K562 (cell line): ENCODE data around the gene CAPN8. TPM values are rescaled to one million over a fixed set of nuclear protein-coding genes. Genes with fewer than 3 reads are reported as not detected.
A peak's percentile ranks its signal among the peaks of the same experiment; 100 is the strongest.

Experiments
- EZH2 ChIP-seq: IDR thresholded peaks from 2 replicates; pipeline ENCODE4 v1.6.1; 2012; ENCODE audit warnings: low read depth, mild to moderate bottlenecking, inconsistent platforms, low read length, borderline replicate concordance
- FOXJ3 ChIP-seq: sonication (generic); formaldehyde crosslinking; IDR thresholded peaks from 2 replicates; pipeline ENCODE4 v1.4.0; 2020; ENCODE audit warnings: mild to moderate bottlenecking, missing genetic modification reagents
- FOXK2 ChIP-seq, 2 experiments: fragments of 450-650 bp; IDR thresholded peaks in 1 of 2; conservative IDR thresholded peaks in 1 of 2; 2 replicates each; pipeline ENCODE4 v1.6.1; 2016; ENCODE audit warnings: low read depth in 2 of 2, mild to moderate bottlenecking in 1 of 2
- FUS ChIP-seq: fragments of 200-400 bp; formaldehyde crosslinking; optimal IDR thresholded peaks from 2 replicates; pipeline ENCODE3; 2017; ENCODE audit warnings: low read depth, low read length
- GATAD2A ChIP-seq: fragments of 450-650 bp; IDR thresholded peaks from 2 replicates; pipeline ENCODE4 v1.6.1; 2017
- KAT2B ChIP-seq: IDR thresholded peaks from one replicate; pipeline ENCODE4 v1.6.1; 2012; ENCODE audit warnings: low read depth, mild to moderate bottlenecking, control low read depth, inconsistent platforms, low read length, moderate library complexity
- KLF1 ChIP-seq: fragments of 450-650 bp; IDR thresholded peaks from 2 replicates; pipeline ENCODE4 v1.6.1; 2016; ENCODE audit warnings: missing genetic modification characterization, missing compliant biosample characterization
- MCM7 ChIP-seq, 2 experiments: fragments of 450-650 bp; IDR thresholded peaks; 2 replicates each; pipeline ENCODE4 v1.6.1; 2016 to 2018
- MED1 ChIP-seq: sonication (generic); formaldehyde crosslinking; IDR thresholded peaks from 2 replicates; pipeline ENCODE4 v1.8.1; 2023; ENCODE audit warnings: missing genetic modification reagents, borderline replicate concordance
- MEIS2 ChIP-seq: fragments of 450-650 bp; IDR thresholded peaks from 2 replicates; pipeline ENCODE4 v1.6.1; 2014; ENCODE audit warnings: mild to moderate bottlenecking; ENCODE audit not compliant: partially characterized antibody
- PHB ChIP-seq: fragments of 250-450 bp; sonication (Bioruptor Pico); IDR thresholded peaks from 2 replicates; pipeline ENCODE4 v1.5.0; 2021
- POLR3G ChIP-seq: IDR thresholded peaks from 2 replicates; pipeline ENCODE4 v1.6.1; 2011; ENCODE audit not compliant: insufficient read length, insufficient replicate concordance; ENCODE audit errors: extremely low read depth
- SMARCB1 ChIP-seq: IDR thresholded peaks from 2 replicates; pipeline ENCODE4 v1.6.1; 2011; ENCODE audit warnings: improper control_type of control experiment, low read depth; ENCODE audit not compliant: insufficient read length
- TSHZ1 ChIP-seq: fragments of 250-450 bp; sonication (Bioruptor Pico); IDR thresholded peaks from 2 replicates; pipeline ENCODE4 v1.4.0; 2020; ENCODE audit warnings: mild to moderate bottlenecking, moderate library complexity
- ZBTB5 ChIP-seq: fragments of 450-650 bp; IDR thresholded peaks from 2 replicates; pipeline ENCODE4 v1.6.1; 2017; ENCODE audit warnings: antibody characterized with exemption
- ZBTB8A ChIP-seq: fragments of 450-650 bp; IDR thresholded peaks from 2 replicates; pipeline ENCODE4 v1.6.1; 2018; ENCODE audit warnings: mild to moderate bottlenecking, moderate library complexity; ENCODE audit not compliant: partially characterized antibody
- ZMIZ1 ChIP-seq, 2 experiments: fragments of 150-350 bp in 1 of 2; IDR thresholded peaks; 2 replicates each; pipeline ENCODE4 v1.6.1; 2012 to 2016; ENCODE audit warnings: low read depth in 2 of 2, low read length in 2 of 2, mild to moderate bottlenecking in 1 of 2, moderate library complexity in 1 of 2
- ZNF143 ChIP-seq: sonication (generic); formaldehyde crosslinking; IDR thresholded peaks from 2 replicates; pipeline ENCODE4 v1.9.0; 2022; ENCODE audit warnings: mild to moderate bottlenecking, missing genetic modification reagents
- ZNF354B ChIP-seq: fragments of 250-450 bp; sonication (Bioruptor Pico); IDR thresholded peaks from 2 replicates; pipeline ENCODE4 v1.4.0; 2020
- ZZZ3 ChIP-seq: fragments of 450-650 bp; IDR thresholded peaks from 2 replicates; pipeline ENCODE4 v1.6.1; 2016; ENCODE audit warnings: antibody characterized with exemption, mild to moderate bottlenecking, moderate library complexity
- polyA plus RNA-seq, 8 experiments: library from polyadenylated mRNA; depleted of rRNA in 4 of 8; stranded (reverse) in 5 of 8; unstranded in 3 of 8; fragments of >200 nt; fragmentation: Nextera tagmentation in 2 of 8; fragmentation: Illumina TruSeq in 1 of 8; extraction: Ambion mirVana in 2 of 8; extraction: Trizol in 1 of 8; gene quantifications; 2 replicates each; pipeline versions ENCODE4 v1.2.1 to v1.2.3, GENCODE V29; 2011 to 2014; ENCODE audit warnings: inconsistent platforms in 1 of 8, missing spikeins in 1 of 8
- total RNA-seq, 7 experiments: library from RNA; depleted of rRNA in 6 of 7; stranded (reverse); fragments of >200 nt in 6 of 7; fragmentation: Illumina TruSeq in 2 of 7; extraction: Trizol in 2 of 7; gene quantifications; 2 replicates each; pipeline versions ENCODE4 v1.2.1 to v1.2.3, GENCODE V29; 2011 to 2021; ENCODE audit warnings: low replicate concordance in 1 of 7

CAPN8 gene
- total and polyA plus RNA-seq, 9 of the 15 experiments (the other 6 are each of a cell fraction or from before 2014, with no cell fraction given): 0.06 TPM; not detected in 8

GRCh38 chr1:223700942-223701637 lies 35.6 kb upstream of the CAPN8 start (continued):
- no peak for TF ChIP-seq TSHZ1 (CRISPR knock-in tag)
- TF ChIP-seq MED1 (CRISPR knock-in tag): no peak
- TF ChIP-seq KLF1 (tag): no peak
- no peak for TF ChIP-seq ZMIZ1 (IDR thresholded peaks at IDR 0.05; ENCODE audit: low read depth in 2 of 2, low read length in 2 of 2)
- no peak for TF ChIP-seq SMARCB1
- TF ChIP-seq EZH2: no peak
- TF ChIP-seq ZNF143 (CRISPR knock-in tag): no peak
- no peak for TF ChIP-seq KAT2B
- no peak for TF ChIP-seq MCM7 (IDR thresholded peaks at IDR 0.05)
- TF ChIP-seq ZZZ3: no peak
- TF ChIP-seq FUS: no peak
- TF ChIP-seq ZBTB5: no peak
- TF ChIP-seq PHB (CRISPR knock-in tag): no peak
- TF ChIP-seq FOXJ3: no peak
- TF ChIP-seq GATAD2A: no peak; the same call in 1 of the 2 replicates
- peak; percentile 14 for TF ChIP-seq MEIS2
- no peak for TF ChIP-seq ZBTB8A
- TF ChIP-seq FOXK2 (conservative IDR thresholded peaks at IDR 0.05 in 1 of 2, IDR thresholded peaks at IDR 0.05 in 1 of 2; ENCODE audit: low read depth in 2 of 2): no peak; a peak in 1 of 4 replicates
- no peak for TF ChIP-seq ZNF354B (CRISPR knock-in tag)
- TF ChIP-seq POLR3G: no peak
